H1 (cell line): ENCODE measurements around the gene SCAPER. TPM values are rescaled to one million over a fixed set of nuclear protein-coding genes. Genes with fewer than 3 reads are reported as not detected.

ENCODE experiments used
- CTCF ChIA-PET: fragments of 300-600 bp; sonication (Branson Sonifier 250); formaldehyde crosslinking; loops from one replicate; lab custom pipeline; 2021; ENCODE audit not compliant: partially characterized antibody; lab: Charles Lee
- POLR2A ChIA-PET: fragments of 300-600 bp; sonication (Branson Sonifier 250); formaldehyde crosslinking; loops from one replicate; lab custom pipeline; 2021; ENCODE audit warnings: inconsistent platforms; ENCODE audit not compliant: partially characterized antibody; lab: Charles Lee
- DNase-seq, 2 experiments: peaks; one replicate each; pipeline versions ENCODE4 v3.0.0 to v3.0.0-alpha.2; 2010 to 2022; ENCODE audit warnings: low spot score in 2 of 2, low read depth in 1 of 2, mixed read lengths in 1 of 2
- FAIRE-seq: peaks from 2 replicates; lab custom pipeline; 2011; peaks lifted over from hg19 to GRCh38; lab: Jason Lieb, UNC
- H2AFZ ChIP-seq: 2 replicates; pipeline ENCODE4 v1.8.1; 2012; ENCODE audit warnings: low read length, inconsistent platforms
- H2AK5ac ChIP-seq: 2 replicates; pipeline ENCODE4 v1.6.1; 2013; ENCODE audit warnings: low read depth, low read length
- H2BK120ac ChIP-seq: replicated peaks from 2 replicates; pipeline ENCODE3; 2013; ENCODE audit warnings: low read depth, low read length, inconsistent platforms
- H2BK12ac ChIP-seq: 2 replicates; pipeline ENCODE4 v1.6.1; 2013; ENCODE audit warnings: low read depth, low read length
- H2BK15ac ChIP-seq: 2 replicates; pipeline ENCODE4 v1.6.1; 2013; ENCODE audit warnings: low read length
- H2BK20ac ChIP-seq: 2 replicates; pipeline ENCODE4 v1.6.1; 2013; ENCODE audit warnings: low read length
- H2BK5ac ChIP-seq: 2 replicates; pipeline ENCODE4 v1.6.1; 2013; ENCODE audit warnings: low read depth, low read length
- H3K14ac ChIP-seq: 2 replicates; pipeline ENCODE4 v1.6.1; 2013; ENCODE audit warnings: inconsistent platforms; ENCODE audit not compliant: insufficient read length
- H3K18ac ChIP-seq: 2 replicates; pipeline ENCODE4 v1.6.1; 2013; ENCODE audit warnings: low read length; ENCODE audit errors: extremely low read depth
- H3K23ac ChIP-seq: 2 replicates; pipeline ENCODE4 v1.6.1; 2013; ENCODE audit warnings: inconsistent platforms; ENCODE audit not compliant: insufficient read length
- H3K23me2 ChIP-seq: 2 replicates; pipeline ENCODE4 v1.6.1; 2013; ENCODE audit warnings: low read depth, low read length
- H3K27ac ChIP-seq: 2 replicates; pipeline ENCODE4 v1.6.1; 2011; ENCODE audit warnings: low read depth, low read length, inconsistent platforms
- H3K27me3 ChIP-seq, 4 experiments: replicated peaks in 1 of 4; 1 replicate in 1 of 4; 2 replicates in 3 of 4; pipeline versions ENCODE4 v1.6.1 to v1.8.1; 2011 to 2013; ENCODE audit warnings: low read length in 3 of 4, mild to moderate bottlenecking in 3 of 4, inconsistent platforms in 2 of 4, mixed read lengths in 2 of 4, moderate library complexity in 1 of 4; ENCODE audit not compliant: control insufficient read depth in 3 of 4, insufficient read depth in 3 of 4; ENCODE audit errors: extremely low read depth in 1 of 4
- H3K36me3 ChIP-seq, 4 experiments: 2 replicates each; pipeline versions ENCODE4 v1.6.1 to v1.8.1; 2011 to 2013; ENCODE audit warnings: mild to moderate bottlenecking in 4 of 4, low read length in 3 of 4, moderate library complexity in 2 of 4, control low read depth in 1 of 4, inconsistent platforms in 1 of 4; ENCODE audit not compliant: insufficient read depth in 4 of 4, control insufficient read depth in 2 of 4
- H3K4ac ChIP-seq: replicated peaks from 2 replicates; pipeline ENCODE3; 2013; ENCODE audit warnings: low read length, low read depth, mixed read lengths, inconsistent platforms; ENCODE audit not compliant: insufficient read length
- H3K4me1 ChIP-seq, 4 experiments: replicated peaks in 1 of 4; 1 replicate in 1 of 4; 2 replicates in 3 of 4; pipeline versions ENCODE4 v1.6.1 to v1.8.1; 2011 to 2013; ENCODE audit warnings: low read length in 3 of 4, inconsistent platforms in 2 of 4, mixed read lengths in 1 of 4; ENCODE audit not compliant: insufficient read depth in 4 of 4, control insufficient read depth in 3 of 4
- H3K4me2 ChIP-seq, 2 experiments: 2 replicates each; pipeline versions ENCODE4 v1.6.1 to v1.8.1; 2011 to 2013; ENCODE audit warnings: low read depth in 2 of 2, low read length in 2 of 2, control low read depth in 1 of 2, inconsistent platforms in 1 of 2, mild to moderate bottlenecking in 1 of 2; ENCODE audit not compliant: insufficient read depth in 1 of 2
- H3K4me3 ChIP-seq, 4 experiments: fragments of 200-600, 300-600 bp in 1 of 4; sonication (generic), shearing (Covaris generic), sonication (Bioruptor Twin) in 1 of 4; 2 replicates each; pipeline versions ENCODE4 v1.5.1 to v1.8.1; 2011 to 2016; ENCODE audit warnings: low read length in 4 of 4, low read depth in 3 of 4, control low read depth in 2 of 4, inconsistent platforms in 2 of 4, mild to moderate bottlenecking in 2 of 4, mixed read lengths in 1 of 4, moderate library complexity in 1 of 4; ENCODE audit not compliant: insufficient read depth in 2 of 4; ENCODE audit errors: extremely low read depth in 1 of 4
- H3K56ac ChIP-seq: replicated peaks from 2 replicates; pipeline ENCODE3; 2013; ENCODE audit warnings: low read depth, mild to moderate bottlenecking, mixed read lengths, low read length, inconsistent platforms; ENCODE audit not compliant: insufficient read length
- H3K79me1 ChIP-seq: 2 replicates; pipeline ENCODE4 v1.6.1; 2013; ENCODE audit warnings: low read depth, low read length, control low read depth
- H3K79me2 ChIP-seq, 2 experiments: 2 replicates each; pipeline versions ENCODE4 v1.6.1 to v1.8.1; 2012 to 2013; ENCODE audit warnings: low read length in 2 of 2, mild to moderate bottlenecking in 2 of 2, inconsistent platforms in 1 of 2; ENCODE audit not compliant: insufficient read depth in 2 of 2, control insufficient read depth in 1 of 2
- H3K9ac ChIP-seq, 4 experiments: replicated peaks in 1 of 4; 1 replicate in 1 of 4; 2 replicates in 3 of 4; pipeline versions ENCODE4 v1.6.1 to v1.8.1; 2011 to 2013; ENCODE audit warnings: low read depth in 3 of 4, low read length in 3 of 4, control low read depth in 2 of 4, mild to moderate bottlenecking in 2 of 4, moderate library complexity in 2 of 4, inconsistent platforms in 1 of 4; ENCODE audit errors: extremely low read depth in 1 of 4
- H3K9me3 ChIP-seq, 2 experiments: 2 replicates each; pipeline versions ENCODE4 v1.6.1 to v1.8.1; 2012 to 2013; ENCODE audit warnings: mild to moderate bottlenecking in 2 of 2, moderate library complexity in 2 of 2, control low read depth in 1 of 2, inconsistent platforms in 1 of 2, low read depth in 1 of 2, low read length in 1 of 2, mixed read lengths in 1 of 2; ENCODE audit not compliant: insufficient read depth in 2 of 2
- H4K20me1 ChIP-seq, 2 experiments: replicated peaks in 1 of 2; 2 replicates each; pipeline versions ENCODE3 to v1.8.1; 2011 to 2013; ENCODE audit warnings: inconsistent platforms in 2 of 2, low read length in 2 of 2, mild to moderate bottlenecking in 1 of 2; ENCODE audit not compliant: insufficient read depth in 2 of 2, control insufficient read depth in 1 of 2
- H4K5ac ChIP-seq: 2 replicates; pipeline ENCODE4 v1.6.1; 2013; ENCODE audit warnings: low read length, low read depth, mixed read lengths, inconsistent platforms; ENCODE audit not compliant: insufficient read length
- H4K8ac ChIP-seq: 2 replicates; pipeline ENCODE4 v1.8.0; 2013; ENCODE audit warnings: mild to moderate bottlenecking, moderate library complexity, low read length, inconsistent platforms; ENCODE audit not compliant: insufficient read depth; ENCODE audit errors: extremely low read depth
- H4K91ac ChIP-seq: replicated peaks from 2 replicates; pipeline ENCODE3; 2013; ENCODE audit warnings: low read length, mixed read lengths, inconsistent platforms; ENCODE audit not compliant: insufficient read length
- CBX8 ChIP-seq: fragments of 300-800, 300-1000 bp; sonication (generic); IDR thresholded peaks from 2 replicates; pipeline ENCODE4 v1.7.1; 2016; ENCODE audit warnings: low read depth, low read length, borderline replicate concordance
- CEBPB ChIP-seq: IDR thresholded peaks from 2 replicates; pipeline ENCODE4 v1.6.1; 2012; ENCODE audit warnings: low read depth, low read length
- EP300 ChIP-seq, 2 experiments: IDR thresholded peaks; 1 replicate in 1 of 2; 2 replicates in 1 of 2; pipeline ENCODE4 v1.6.1; 2011 to 2012; ENCODE audit warnings: low read depth in 2 of 2, low read length in 2 of 2, mild to moderate bottlenecking in 2 of 2, borderline replicate concordance in 1 of 2, inconsistent platforms in 1 of 2, moderate library complexity in 1 of 2
- EZH2 ChIP-seq: fragments of 200-600 bp; sonication (generic); IDR thresholded peaks from 2 replicates; pipeline ENCODE4 v1.7.1; 2012; ENCODE audit warnings: low read depth, mild to moderate bottlenecking, moderate library complexity, low read length, inconsistent platforms; ENCODE audit not compliant: severe bottlenecking
- GTF2F1 ChIP-seq: IDR thresholded peaks from 2 replicates; pipeline ENCODE4 v1.6.1; 2012; ENCODE audit warnings: low read depth, low read length, improper control_type of control experiment, borderline replicate concordance
- HDAC6 ChIP-seq: IDR thresholded peaks from one replicate; pipeline ENCODE4 v1.7.1; 2012; ENCODE audit warnings: low read depth, mild to moderate bottlenecking, inconsistent platforms, low read length, moderate library complexity
- MAFK ChIP-seq: IDR thresholded peaks from 2 replicates; pipeline ENCODE4 v1.6.1; 2012; ENCODE audit warnings: low read depth, mild to moderate bottlenecking, improper control_type of control experiment, low read length
- NRF1 ChIP-seq: IDR thresholded peaks from 2 replicates; pipeline ENCODE4 v1.6.1; 2011; ENCODE audit warnings: mild to moderate bottlenecking, low read depth, low read length, improper control_type of control experiment
- SIRT6 ChIP-seq: IDR thresholded peaks from one replicate; pipeline ENCODE4 v1.7.1; 2012; ENCODE audit warnings: low read length, inconsistent platforms
- SP1 ChIP-seq: IDR thresholded peaks from 2 replicates; pipeline ENCODE4 v1.6.1; 2011; ENCODE audit warnings: low read depth, low read length
- TAF7 ChIP-seq: optimal IDR thresholded peaks from 2 replicates; pipeline ENCODE3; 2011; ENCODE audit warnings: low read depth, mild to moderate bottlenecking, inconsistent platforms, low read length, moderate library complexity, borderline replicate concordance
- TCF12 ChIP-seq: IDR thresholded peaks from 2 replicates; pipeline ENCODE4 v1.6.1; 2011; ENCODE audit warnings: low read depth, mild to moderate bottlenecking, low read length
- WGBS, 2 experiments: shearing (Covaris generic) in 1 of 2; methylation state at CpG; one replicate each; pipeline versions ENCODE4 v1.1.6 to v1.1.7; 2013 to 2015; ENCODE audit warnings: low lambda C conversion rate in 2 of 2, mixed read lengths in 2 of 2, inconsistent platforms in 1 of 2, low coverage in 1 of 2, missing lambda C conversion rate in 1 of 2; ENCODE audit not compliant: insufficient replicate concordance in 2 of 2, insufficient coverage in 1 of 2, insufficient read length in 1 of 2; ENCODE audit errors: extremely low coverage in 1 of 2, missing lambda C conversion rate in 1 of 2; 5-methylcytosine and 5-hydroxymethylcytosine counted together
- polyA plus RNA-seq, 7 experiments: library from polyadenylated mRNA; depleted of rRNA in 3 of 7; stranded (reverse) in 5 of 7; unstranded in 2 of 7; fragments of >200 nt in 5 of 7; fragments of 200-250 nt in 2 of 7; gene quantifications; 1 replicate in 5 of 7; 2 replicates in 1 of 7; 4 replicates in 1 of 7; pipeline versions ENCODE4 v1.2.1 to v1.2.3, GENCODE V29; 2011 to 2013; ENCODE audit warnings: missing spikeins in 2 of 7, mixed read lengths in 2 of 7
- total RNA-seq: library from RNA; stranded (reverse); fragmentation: NEBNext Ultra II Directional; extraction: Animal tissue kit (Norgen Biotek cat#: 25700); gene quantifications from 2 replicates; pipeline ENCODE4 v1.2.1, GENCODE V29; 2021
- TF ChIP-seq, protein P1 (sequence below), 3 experiments: IDR thresholded peaks; 1 replicate in 2 of 3; 2 replicates in 1 of 3; pipeline versions ENCODE4 v1.5.1 to v1.6.1; 2011; ENCODE audit warnings: low read length in 3 of 3, mild to moderate bottlenecking in 3 of 3, inconsistent platforms in 2 of 3, low read depth in 1 of 3, moderate library complexity in 1 of 3; ENCODE audit not compliant: insufficient read depth in 1 of 3; ENCODE audit errors: control extremely low read depth in 1 of 3

The SCAPER gene
- total and polyA plus RNA-seq, 2 of the 8 experiments (the other 6 are each of a cell fraction or from before 2014, with no cell fraction given) = 1.6 to 6.8 TPM

DNA sequence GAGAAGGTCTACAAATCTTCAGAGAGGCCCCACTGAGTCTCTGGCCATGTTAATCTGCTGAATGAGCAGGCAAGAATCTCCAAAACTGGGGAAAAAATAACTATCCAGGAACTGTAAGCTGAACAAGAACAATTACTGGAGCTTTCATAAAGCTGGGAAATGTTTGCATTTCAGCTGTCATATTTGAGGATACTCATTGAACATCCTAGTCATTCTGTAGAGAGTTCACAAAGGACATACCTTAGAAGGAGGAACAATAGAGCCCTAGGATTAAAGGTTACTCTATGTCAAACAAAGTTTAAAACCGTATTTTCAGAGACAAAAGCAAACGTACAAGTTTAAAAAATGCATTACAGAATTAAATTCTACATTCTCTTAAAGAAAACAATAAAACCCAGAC, 257.5 kb downstream of the SCAPER start:
- no peaks in the 10 kb centered on the region for H3K9me3 ChIP-seq
- DNase-seq (no peak), FAIRE-seq (no peak)
- no peak overlapping the region for H3K23ac ChIP-seq
- no peak overlapping the region for H2BK5ac ChIP-seq
- H4K20me1 ChIP-seq = no peaks in the 10 kb centered on the region
- no peak overlapping the region for H3K4ac ChIP-seq
- no peak overlapping the region for H3K4me2 ChIP-seq
- no peak overlapping the region for H2AK5ac ChIP-seq
- H3K18ac ChIP-seq = no peak overlapping the region
- no peak overlapping the region for H3K14ac ChIP-seq
- WGBS, 2 experiments = 98% methylated on average over 2 of the region's 2 CpGs; no CpG with 5 or more reads in 1 of the 2 experiments
- peaks cover 0 to 3% (median 0%) of the 10 kb centered on the region in 4 experiments; a peak in 2 of 7 replicates for H3K4me1 ChIP-seq
- no peak overlapping the region for H4K91ac ChIP-seq
- POLR2A ChIA-PET = no interaction called here
- H3K79me2 ChIP-seq = no peaks in the 10 kb centered on the region
- H3K56ac ChIP-seq = no peak overlapping the region
- no peak overlapping the region for H2AFZ ChIP-seq
- H2BK15ac ChIP-seq = no peak overlapping the region
- H3K27me3 ChIP-seq = no peaks in the 10 kb centered on the region
- H2BK120ac ChIP-seq = no peak overlapping the region
- no peak overlapping the region for H3K9ac ChIP-seq
- H3K4me3 ChIP-seq = no peak overlapping the region
- CTCF ChIA-PET = no interaction called here
- no peak overlapping the region for H3K27ac ChIP-seq
- no peaks in the 10 kb centered on the region for H3K79me1 ChIP-seq
- H3K36me3 ChIP-seq = no peaks in the 10 kb centered on the region
- H4K5ac ChIP-seq = no peak overlapping the region
- no peak overlapping the region for H2BK20ac ChIP-seq
- H4K8ac ChIP-seq = no peak overlapping the region
- H2BK12ac ChIP-seq = no peak overlapping the region
- no peaks in the 10 kb centered on the region for H3K23me2 ChIP-seq
- TF ChIP-seq TCF12 = no peak
- TF ChIP-seq TAF7 = no peak
- TF ChIP-seq MAFK = no peak
- TF ChIP-seq, protein P1, sequence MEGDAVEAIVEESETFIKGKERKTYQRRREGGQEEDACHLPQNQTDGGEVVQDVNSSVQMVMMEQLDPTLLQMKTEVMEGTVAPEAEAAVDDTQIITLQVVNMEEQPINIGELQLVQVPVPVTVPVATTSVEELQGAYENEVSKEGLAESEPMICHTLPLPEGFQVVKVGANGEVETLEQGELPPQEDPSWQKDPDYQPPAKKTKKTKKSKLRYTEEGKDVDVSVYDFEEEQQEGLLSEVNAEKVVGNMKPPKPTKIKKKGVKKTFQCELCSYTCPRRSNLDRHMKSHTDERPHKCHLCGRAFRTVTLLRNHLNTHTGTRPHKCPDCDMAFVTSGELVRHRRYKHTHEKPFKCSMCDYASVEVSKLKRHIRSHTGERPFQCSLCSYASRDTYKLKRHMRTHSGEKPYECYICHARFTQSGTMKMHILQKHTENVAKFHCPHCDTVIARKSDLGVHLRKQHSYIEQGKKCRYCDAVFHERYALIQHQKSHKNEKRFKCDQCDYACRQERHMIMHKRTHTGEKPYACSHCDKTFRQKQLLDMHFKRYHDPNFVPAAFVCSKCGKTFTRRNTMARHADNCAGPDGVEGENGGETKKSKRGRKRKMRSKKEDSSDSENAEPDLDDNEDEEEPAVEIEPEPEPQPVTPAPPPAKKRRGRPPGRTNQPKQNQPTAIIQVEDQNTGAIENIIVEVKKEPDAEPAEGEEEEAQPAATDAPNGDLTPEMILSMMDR (IDR thresholded peaks at IDR 0.05; ENCODE audit: control extremely low read depth in 1 of 3, insufficient read depth in 1 of 3, low read depth in 1 of 3, low read length in 3 of 3) = no peak
- TF ChIP-seq SIRT6 = no peak
- TF ChIP-seq CBX8 = no peak
- TF ChIP-seq SP1 = no peak
- no peak for TF ChIP-seq EZH2
- TF ChIP-seq HDAC6 = no peak
- no peak for TF ChIP-seq EP300 (IDR thresholded peaks at IDR 0.05; ENCODE audit: borderline replicate concordance in 1 of 2, low read depth in 2 of 2, low read length in 2 of 2)
- no peak for TF ChIP-seq CEBPB
- no peak for TF ChIP-seq GTF2F1
- no peak for TF ChIP-seq NRF1
